Islet of Langerhans (tissue), 1 donor: ENCODE results near the gene NCS1.
"Not testable (repeated sequence)": the region's sequence is repeated elsewhere in the genome, so short reads cannot be mapped to it uniquely, and the experiment has no call there.

Experiments used
- FAIRE-seq: peaks from one replicate; lab custom pipeline; 2011; peaks lifted over from hg19 to GRCh38; lab: Jason Lieb, UNC

NCS1 gene

DNA sequence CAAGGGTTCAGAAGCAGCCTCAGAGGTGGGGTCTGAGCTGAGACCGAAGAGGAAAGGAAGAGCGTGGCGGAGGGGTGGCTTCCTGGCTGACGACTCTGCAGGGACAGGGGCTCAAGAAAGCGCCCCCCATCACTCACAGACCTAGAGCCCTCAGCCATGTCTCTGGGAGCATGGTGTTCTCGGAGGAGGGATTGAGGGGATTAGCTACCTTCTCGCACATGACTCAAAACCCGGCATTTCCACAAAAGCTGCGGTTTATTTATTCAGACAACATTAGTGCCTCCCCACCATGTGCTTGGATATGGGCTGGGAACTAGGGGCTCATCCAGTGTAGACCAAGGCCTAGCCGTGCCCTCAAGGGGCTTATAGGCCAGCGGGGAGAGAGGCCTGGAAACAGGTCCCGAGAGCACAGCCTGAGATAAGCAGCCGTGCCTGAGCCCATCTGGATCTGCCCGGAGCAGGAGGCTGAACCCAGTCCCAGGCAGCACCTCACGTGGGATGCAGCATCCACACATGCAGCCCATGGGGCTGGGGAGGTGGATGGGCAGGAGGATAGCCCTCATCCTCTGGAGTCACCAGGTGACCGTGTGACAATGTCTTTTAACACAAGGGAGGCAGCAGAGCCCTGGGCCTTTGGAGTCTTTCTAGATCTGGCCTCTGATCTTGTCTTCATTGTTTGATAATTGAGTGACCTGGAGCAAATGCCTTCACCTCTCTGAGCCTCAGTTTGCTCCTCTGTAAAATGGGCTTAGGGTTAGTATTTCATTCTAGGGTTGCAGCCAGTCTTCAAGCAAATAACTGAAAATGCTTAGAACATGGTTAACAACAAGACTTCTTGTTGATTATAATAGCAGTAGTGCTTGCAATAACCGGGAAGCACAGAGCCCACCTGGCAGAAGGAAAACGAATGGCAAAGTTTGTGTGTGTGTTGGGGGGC, 92.5 kb downstream of the NCS1 start:
- no peak for FAIRE-seq

DNA sequence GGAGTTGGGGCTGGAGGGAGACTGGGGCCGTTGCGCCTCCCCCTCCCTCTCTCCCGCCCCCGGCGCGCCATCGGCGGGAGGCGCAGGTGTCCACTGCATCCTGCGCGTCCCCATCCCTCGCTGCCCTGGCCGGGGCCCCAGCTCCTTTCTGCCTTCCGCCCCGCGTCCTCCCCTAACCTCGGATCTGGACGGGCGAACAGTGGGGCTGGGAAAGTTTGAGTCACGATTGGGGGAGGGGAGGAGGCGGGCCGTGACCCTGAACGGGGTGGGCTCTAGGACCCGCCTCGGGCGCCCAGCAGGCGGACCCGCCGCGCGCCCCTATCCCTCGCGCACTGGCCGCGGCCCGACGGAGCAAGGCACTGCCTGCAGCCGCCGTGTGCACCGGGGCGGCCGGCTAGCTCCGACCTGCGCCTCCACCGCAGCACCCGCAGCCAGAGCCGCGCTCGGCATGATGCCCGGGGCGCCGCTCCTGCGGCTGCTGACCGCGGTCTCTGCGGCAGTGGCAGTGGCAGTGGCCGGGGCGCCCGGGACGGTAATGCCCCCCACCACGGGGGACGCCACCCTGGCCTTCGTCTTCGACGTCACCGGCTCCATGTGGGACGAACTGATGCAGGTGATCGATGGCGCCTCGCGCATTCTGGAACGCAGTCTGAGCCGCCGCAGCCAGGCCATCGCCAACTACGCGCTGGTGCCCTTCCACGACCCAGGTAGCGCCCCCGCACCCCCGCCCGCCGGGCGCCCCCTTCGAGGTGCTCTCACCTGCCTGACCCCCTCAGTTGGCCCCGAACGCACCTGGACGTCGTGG, 93.4 kb downstream of the NCS1 start, which contains the start of gene HMCN2:
Gene HMCN2 (plus strand): TSS at position 330 of the 805 bp plus-strand sequence. CDS start 119 bp downstream, at position 449.
- FAIRE-seq: no peak

DNA sequence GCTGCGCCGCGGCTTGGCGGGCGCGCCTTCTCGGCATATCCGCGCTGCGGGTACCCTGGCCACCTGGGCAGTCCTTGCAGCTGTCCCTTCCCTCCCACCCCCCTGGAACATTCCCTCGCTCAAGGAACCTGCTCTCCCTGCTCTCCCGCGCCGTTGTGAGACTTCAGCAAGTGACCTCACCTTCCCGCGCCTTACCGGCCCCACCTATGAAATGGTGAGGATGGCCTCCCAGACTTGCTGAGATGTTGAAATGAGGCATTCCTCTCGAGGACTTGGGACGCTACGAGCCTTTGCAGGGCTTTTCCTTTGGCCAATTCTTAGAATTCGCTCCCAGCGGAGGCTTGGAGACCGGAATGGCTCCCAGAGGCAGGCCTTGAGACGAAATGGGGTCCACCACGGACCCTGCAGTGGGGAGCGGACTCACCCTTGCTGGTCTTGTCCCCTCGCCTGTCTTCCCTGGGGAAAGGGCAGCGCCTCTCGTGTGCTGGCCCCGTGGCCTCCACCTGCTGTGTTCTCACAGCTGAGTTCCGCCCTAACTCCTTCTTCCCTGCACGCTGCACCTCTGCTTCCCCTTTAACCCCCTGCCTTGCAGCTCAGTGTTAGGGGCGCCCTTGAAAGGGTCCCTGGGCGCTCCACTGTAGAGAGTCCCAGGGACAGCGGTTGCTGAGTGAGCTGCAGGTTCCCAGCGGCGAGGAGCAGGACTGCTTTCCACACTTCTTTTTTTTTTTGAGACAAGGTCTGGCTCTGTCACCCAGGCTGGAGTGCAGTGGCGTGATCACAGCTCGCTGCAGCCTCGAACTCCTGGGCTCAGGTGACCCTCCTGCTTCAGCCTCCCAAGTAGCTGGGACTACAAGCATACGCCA, 94.3 kb downstream of the NCS1 start:
- no peak for FAIRE-seq

DNA sequence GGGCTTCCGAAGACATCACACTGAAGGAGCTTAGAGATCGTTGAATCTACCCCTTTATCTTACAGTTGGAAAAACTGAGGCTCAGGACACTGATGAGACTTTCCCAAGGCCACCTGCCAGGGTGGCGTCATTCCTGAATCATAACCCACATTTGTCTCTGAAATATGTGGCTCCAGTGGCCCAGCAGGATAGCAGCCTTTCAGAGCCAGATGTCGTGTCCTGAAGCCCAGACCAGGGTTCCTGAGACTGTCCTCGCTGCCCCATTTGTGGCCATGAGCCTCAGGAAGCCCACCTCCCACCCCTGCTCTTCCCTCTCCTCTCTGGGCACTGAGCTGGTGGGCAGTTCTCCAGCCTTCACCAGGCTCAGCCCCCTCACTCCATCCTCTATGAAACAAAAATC, 95.7 kb downstream of the NCS1 start:
- no peak for FAIRE-seq

DNA sequence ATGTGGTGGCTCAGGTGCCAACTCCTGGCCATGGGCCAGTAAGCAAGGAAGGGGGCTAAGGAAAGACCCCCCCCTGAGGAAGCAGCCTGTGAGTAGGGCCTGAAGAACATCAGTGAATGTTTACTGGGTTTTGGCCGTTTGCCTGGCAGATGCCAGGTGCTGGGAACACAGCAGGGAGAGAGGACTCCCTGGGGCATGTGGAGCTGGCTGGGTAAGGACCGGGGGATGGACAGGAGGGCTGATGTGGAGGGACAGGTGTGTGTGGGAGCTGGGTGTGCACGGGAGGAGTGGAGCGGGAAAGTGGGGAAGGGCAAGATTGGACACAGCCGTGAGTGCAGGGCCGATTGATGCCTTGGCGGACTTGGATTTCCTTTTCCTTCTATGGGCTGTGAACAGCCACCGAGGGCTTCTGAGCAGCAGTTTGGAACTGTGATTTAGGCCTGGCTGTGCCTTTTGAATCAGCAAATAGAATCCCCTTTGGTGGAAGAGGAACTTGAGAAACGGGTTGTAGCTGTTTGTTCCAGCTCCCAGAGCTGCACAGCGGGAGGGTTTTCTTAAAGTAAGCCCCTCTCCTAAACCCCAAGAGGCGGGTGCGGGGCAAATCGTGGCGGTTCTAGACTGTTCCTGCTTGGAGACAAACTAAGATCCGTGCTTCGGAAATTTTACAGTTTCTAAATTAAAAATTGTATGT, 96.5 kb downstream of the NCS1 start:
- no peak for FAIRE-seq

DNA sequence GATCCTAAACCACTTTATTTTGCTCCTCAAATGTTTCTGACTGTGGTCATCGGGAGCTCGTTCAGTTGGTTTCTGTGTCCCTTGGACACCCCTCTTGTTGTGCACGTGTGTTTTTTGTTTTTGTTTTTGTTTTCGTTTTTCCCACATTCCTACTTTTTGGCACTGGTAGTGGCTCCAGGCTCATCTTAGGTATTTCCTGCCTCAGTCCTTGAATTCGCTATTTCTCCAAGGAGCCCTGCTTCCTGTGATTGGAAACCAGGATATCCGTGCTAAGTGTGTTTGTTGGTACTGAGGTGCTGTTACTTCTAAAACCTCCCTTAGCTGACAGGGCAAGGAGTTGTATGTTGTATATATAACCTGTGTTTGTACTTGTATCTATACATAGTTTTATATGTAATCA, 99.3 kb downstream of the NCS1 start:
- FAIRE-seq: no peak

DNA sequence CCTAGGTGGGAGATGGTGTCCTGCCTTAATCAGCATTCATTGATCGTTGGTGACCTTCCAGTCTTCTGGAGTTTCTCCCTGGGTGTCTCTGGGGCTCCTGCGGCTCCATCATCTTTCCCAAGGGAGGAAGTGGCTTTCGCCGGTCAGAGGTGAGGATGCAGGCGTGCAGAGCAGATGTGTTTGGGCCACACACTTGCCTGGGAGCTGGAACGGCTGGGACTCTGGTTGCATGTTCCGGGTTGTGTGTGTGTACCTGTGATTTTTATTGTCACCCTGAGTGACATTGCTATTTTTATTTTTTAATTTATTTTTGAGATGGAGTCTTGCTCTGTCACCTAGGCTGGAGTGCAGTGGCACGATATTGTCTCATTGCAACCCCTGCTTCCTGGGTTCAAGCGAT, 103.0 kb downstream of the NCS1 start:
- no peak for FAIRE-seq

DNA sequence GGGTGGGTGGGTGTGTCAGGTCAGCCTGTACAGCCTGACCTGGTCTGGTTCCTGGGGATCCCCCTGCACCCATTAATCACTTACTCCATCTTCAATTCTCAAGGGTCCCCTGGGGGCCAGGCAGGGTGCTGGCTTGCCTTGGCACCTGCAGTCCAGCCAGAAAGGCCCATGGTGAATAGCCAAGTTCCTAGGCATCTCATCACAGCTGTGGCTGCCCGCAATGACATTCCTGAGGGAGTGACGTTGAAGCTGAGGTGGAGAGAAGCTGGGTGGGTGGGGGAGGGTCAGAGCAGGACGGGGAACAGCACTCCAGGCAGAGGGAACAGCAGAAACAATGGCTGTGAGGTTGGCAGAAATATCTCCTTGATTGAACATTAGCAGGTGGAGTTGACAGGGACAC, 103.9 kb downstream of the NCS1 start:
- no peak for FAIRE-seq

DNA sequence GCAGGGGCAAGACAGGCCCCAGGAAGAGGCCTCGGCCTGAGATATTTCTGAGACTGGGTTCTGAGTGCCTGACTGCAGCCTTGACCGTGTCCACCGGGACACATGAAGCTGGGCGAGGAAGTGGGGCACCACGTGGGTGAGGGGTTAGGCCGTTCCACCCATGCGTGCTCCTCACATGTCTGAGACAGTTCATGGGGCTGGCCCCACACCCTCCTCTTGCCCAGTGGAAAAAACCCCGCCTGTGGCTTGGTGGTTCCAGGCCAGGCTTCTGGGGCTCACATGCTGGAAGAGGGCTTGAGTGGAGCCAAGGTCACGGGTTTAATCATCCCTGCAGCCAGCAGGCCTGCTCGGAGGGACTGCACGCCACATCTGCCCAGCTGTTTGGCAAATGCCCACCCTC, 104.8 kb downstream of the NCS1 start:
- FAIRE-seq: no peak

DNA sequence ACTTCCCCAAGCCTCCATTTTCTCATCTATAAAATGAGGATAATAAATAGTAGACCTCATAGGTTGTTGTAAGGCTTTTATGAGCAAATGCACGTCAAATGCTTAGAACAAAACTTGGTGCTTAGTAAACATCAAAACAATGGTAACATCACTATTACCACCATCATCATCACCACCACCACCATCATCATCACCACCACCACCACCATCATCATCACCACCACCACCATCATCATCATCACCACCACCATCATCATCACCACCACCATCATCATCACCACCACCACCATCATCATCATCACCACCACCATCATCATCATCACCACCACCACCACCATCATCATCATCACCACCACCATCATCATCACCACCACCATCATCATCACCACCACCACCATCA, 105.3 kb downstream of the NCS1 start:
- not testable (repeated sequence) for FAIRE-seq

DNA sequence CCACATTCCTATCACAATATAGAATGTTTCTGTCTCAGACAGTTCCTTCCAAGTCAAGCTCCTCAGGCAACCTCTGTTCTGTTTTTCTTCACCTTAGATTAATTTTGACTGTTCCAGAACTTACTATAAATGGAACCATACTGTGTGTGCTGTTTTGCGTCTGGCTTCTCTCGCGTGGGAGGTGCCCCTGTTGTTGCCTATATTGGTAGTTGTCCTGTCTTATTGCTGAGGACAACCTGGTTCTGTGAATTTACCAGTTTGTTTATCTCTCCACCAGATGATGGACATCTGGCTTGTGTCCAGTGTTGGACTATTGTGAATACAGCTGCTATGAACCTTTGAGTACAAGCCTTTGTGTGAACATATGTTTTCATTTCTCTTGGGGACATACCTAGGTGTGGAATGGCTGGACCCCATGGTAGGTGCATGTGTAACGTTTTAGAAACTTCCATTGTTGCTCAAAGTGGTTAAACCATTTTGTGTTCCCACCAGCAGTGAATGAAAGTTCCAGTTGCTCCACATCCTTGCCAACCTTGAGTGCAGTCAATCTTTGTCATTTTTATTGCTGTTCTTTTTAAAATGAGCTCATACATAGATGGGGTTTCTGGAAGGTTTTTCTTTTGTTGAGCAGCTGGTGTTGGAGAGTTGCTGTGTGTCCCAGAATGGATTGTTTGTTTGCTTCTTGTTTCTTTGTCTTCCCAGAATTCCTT, 111.5 kb downstream of the NCS1 start:
- FAIRE-seq: no peak

DNA sequence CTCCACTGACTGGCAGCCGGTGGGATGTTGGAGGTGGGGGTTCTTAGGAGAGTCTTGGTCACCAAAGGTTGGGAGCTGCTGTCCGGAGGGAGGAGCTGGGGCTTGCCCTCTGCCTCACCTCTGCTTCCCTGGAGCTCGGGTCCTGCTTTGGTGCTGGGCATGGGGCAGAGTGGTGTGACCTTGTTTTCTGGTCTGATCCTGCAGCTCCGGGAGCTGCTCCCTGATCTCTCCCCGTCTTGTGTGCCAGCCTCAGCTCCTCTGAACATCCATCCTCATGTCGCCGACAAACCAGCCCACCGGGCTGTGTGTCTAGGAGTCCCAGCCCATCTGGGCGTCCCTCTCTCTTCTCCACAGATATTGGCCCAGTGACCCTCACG, 112.0 kb downstream of the NCS1 start:
- no peak for FAIRE-seq

DNA sequence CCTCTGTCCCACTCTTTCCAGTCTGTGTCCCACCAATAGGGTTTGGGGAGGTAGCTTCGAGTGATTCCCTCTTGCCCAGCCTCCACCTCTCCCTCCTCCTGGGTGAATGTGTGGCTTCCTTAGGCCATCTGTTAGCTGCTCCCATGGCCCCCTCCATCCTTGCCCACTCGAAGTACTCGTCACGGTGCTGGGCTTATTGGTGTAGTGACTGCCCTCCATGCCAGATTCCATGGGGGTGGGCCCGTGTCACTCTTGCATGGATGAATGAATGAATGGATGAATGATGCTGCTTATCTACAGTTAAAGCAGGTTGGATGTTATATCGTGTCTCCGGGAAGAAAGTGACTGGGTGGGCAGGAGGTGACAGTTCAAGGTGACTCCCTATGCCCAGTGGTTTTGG, 112.5 kb downstream of the NCS1 start:
- no peak for FAIRE-seq

DNA sequence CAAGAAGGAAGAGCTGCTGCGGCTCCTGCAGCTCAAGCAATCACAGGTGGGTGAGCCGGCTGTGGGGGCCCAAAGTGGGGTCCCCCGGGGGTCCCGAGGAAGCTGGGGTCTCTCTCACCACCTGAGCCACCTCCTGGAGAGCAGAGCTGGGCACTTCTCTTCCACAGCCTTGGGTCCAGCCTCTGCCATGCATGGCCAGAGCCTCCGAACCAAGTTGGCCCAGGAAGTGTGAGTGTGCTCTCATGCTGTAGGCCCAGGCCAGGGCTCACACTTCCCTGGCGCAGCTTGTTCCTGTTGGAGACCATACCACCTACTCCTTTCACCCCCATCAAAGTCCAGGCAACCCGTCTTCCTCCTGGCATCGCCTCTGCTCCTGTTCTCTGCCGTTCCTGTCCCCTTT, 113.1 kb downstream of the NCS1 start:
- no peak for FAIRE-seq

DNA sequence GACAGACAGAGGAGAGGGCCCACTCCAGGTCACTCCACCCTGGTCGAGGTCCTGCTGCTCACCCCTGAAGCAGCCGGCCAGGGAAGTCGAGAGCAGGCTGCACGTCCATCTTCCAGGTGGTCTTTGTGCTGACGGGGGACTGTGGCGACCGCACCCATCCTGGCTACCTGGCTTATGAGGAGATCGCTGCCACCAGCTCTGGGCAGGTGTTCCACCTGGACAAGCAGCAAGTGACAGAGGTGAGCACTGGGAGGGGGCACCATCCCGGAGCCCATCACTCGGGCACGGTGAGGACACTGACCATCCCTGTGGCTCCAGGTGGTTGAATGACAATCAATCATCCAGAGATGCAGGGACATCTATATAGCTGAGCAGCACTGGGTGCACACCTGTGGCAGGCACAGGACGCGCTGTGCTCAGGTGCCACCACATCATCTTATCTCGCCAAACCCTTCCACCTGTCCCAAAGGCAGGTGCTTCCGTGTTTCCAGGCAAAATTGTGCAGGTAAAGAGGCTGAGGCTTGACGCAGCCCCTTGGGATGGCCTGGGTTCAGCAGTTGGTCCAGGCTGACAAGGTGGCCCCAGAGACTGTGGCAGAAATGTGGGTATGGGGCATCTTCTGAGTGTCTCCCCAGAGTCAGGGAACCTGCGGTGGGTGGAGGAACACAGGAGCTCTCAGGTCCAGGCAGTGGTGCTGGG, 114.0 kb downstream of the NCS1 start:
- no peak for FAIRE-seq
